ENCODE measurements around the gene REV3L.
"Not testable (repeated sequence)": the region's sequence is repeated elsewhere in the genome, so short reads cannot be mapped to it uniquely, and the experiment has no call there.

REV3L gene

GRCh38 chr6:111301946-111302345 is 181.1 kb downstream of the REV3L start:
- no peak for DNase-seq (ENCODE audit: low spot score)

GRCh38 chr6:111300938-111301800 is 181.8 kb downstream of the REV3L start:
- DNase-seq (ENCODE audit: low spot score), result peak; percentile 39

- no peak for DNase-seq (ENCODE audit: low spot score)
Observed at GRCh38 chr6:111297776-111298175, 185.2 kb downstream of the REV3L start.

GRCh38 chr6:111294374-111294967 is 188.5 kb downstream of the REV3L start:
- DNase-seq (ENCODE audit: low spot score), result no peak

GRCh38 chr6:111291336-111292259 is 191.4 kb downstream of the REV3L start:
- DNase-seq (ENCODE audit: low spot score), result peak; percentile 92

GRCh38 chr6:111290689-111291335 is 192.2 kb downstream of the REV3L start:
- peak; percentile 55 for DNase-seq (ENCODE audit: low spot score)

GRCh38 chr6:111284356-111284755 is 198.7 kb downstream of the REV3L start:
- not testable (repeated sequence) for DNase-seq (ENCODE audit: low spot score)

- DNase-seq (ENCODE audit: low spot score), result no peak
Observed at GRCh38 chr6:111283707-111284106, 199.3 kb downstream of the REV3L start.

GRCh38 chr6:111282515-111282914 is 200.5 kb downstream of the REV3L start:
- DNase-seq (ENCODE audit: low spot score), result no peak

GRCh38 chr6:111280445-111280955 is 202.5 kb downstream of the REV3L start:
- no peak for DNase-seq (ENCODE audit: low spot score)

- DNase-seq (ENCODE audit: low spot score), result no peak
Observed at GRCh38 chr6:111278731-111279130, 204.3 kb downstream of the REV3L start.

- DNase-seq (ENCODE audit: low spot score), result no peak
Observed at GRCh38 chr6:111277819-111278218, 205.2 kb downstream of the REV3L start.

GRCh38 chr6:111276736-111277135 is 206.3 kb downstream of the REV3L start:
- no peak for DNase-seq (ENCODE audit: low spot score)

- DNase-seq (ENCODE audit: low spot score), result no peak
Observed at GRCh38 chr6:111276335-111276734, 206.7 kb downstream of the REV3L start.

- no peak for DNase-seq (ENCODE audit: low spot score)
Observed at GRCh38 chr6:111274593-111275217, 208.3 kb downstream of the REV3L start.

- no peak for DNase-seq (ENCODE audit: low spot score)
Observed at GRCh38 chr6:111270121-111270520, 212.9 kb downstream of the REV3L start.

- DNase-seq (ENCODE audit: low spot score), result no peak
Observed at GRCh38 chr6:111269401-111269970, 213.5 kb downstream of the REV3L start.

- DNase-seq (ENCODE audit: low spot score), result no peak
Observed at GRCh38 chr6:111267764-111268333, 215.2 kb downstream of the REV3L start.

- DNase-seq (ENCODE audit: low spot score), result no peak
Observed at GRCh38 chr6:111266276-111266675, 216.7 kb downstream of the REV3L start.

GRCh38 chr6:111265842-111266241 is 217.2 kb downstream of the REV3L start:
- DNase-seq (ENCODE audit: low spot score), result no peak
